Measurements from ENCODE around the gene APOL6. TPM values are rescaled to one million over a fixed set of nuclear protein-coding genes. Genes with fewer than 3 reads are reported as not detected.

The APOL6 gene
- 0.03 and 0.07 TPM in 2 replicates for total RNA-seq (2014; rRNA removed; shearing (Covaris generic))

GRCh38 chr22:35648066-35649025, at the start of gene APOL6:
Gene APOL6 (plus strand): TSS chr22:35648446. CDS start chr22:35656426, 7,980 bp downstream.
- Histone ChIP-seq H3K27me3 (ENCODE audit: control insufficient read depth, insufficient read depth, low read length) (no peaks in the 10 kb centered on the region), H3K36me3 (replicated peaks; ENCODE audit: control insufficient read depth, insufficient read depth, low read length) (no peaks in the 10 kb centered on the region), H3K4me3 (ENCODE audit: insufficient read depth, low read depth, low read length) (no peak within 1 kb of the TSS)
- DNase-seq: peak; percentile 50

GRCh38 chr22:35599364-35599763, 48.9 kb upstream of the APOL6 start:
- Histone ChIP-seq H3K27me3 (ENCODE audit: control insufficient read depth, insufficient read depth, low read length) (no peaks in the 10 kb centered on the region), H3K4me3 (ENCODE audit: insufficient read depth, low read depth, low read length) (no peak overlapping the region), H3K36me3 (replicated peaks; ENCODE audit: control insufficient read depth, insufficient read depth, low read length) (no peaks in the 10 kb centered on the region)
- no peak for DNase-seq

- H3K36me3 ChIP-seq (replicated peaks; ENCODE audit: control insufficient read depth, insufficient read depth, low read length): no peaks in the 10 kb centered on the region
- no peaks in the 10 kb centered on the region for H3K27me3 ChIP-seq (ENCODE audit: control insufficient read depth, insufficient read depth, low read length)
- no peak for DNase-seq
- H3K4me3 ChIP-seq (ENCODE audit: insufficient read depth, low read depth, low read length): no peak overlapping the region
Measured at GRCh38 chr22:35600476-35600875, 47.8 kb upstream of the APOL6 start.

GRCh38 chr22:35601013-35601580, 47.1 kb upstream of the APOL6 start:
- H3K27me3 ChIP-seq (ENCODE audit: control insufficient read depth, insufficient read depth, low read length): no peaks in the 10 kb centered on the region
- no peak overlapping the region for H3K4me3 ChIP-seq (ENCODE audit: insufficient read depth, low read depth, low read length)
- DNase-seq: no peak
- no peaks in the 10 kb centered on the region for H3K36me3 ChIP-seq (replicated peaks; ENCODE audit: control insufficient read depth, insufficient read depth, low read length)

- Histone ChIP-seq H3K4me3 (ENCODE audit: insufficient read depth, low read depth, low read length) (no peak overlapping the region), H3K27me3 (ENCODE audit: control insufficient read depth, insufficient read depth, low read length) (no peaks in the 10 kb centered on the region), H3K36me3 (replicated peaks; ENCODE audit: control insufficient read depth, insufficient read depth, low read length) (no peaks in the 10 kb centered on the region)
- no peak for DNase-seq
Measured at GRCh38 chr22:35601743-35602615, 46.3 kb upstream of the APOL6 start.

- H3K4me3 ChIP-seq (ENCODE audit: insufficient read depth, low read depth, low read length): no peak overlapping the region
- no peaks in the 10 kb centered on the region for H3K36me3 ChIP-seq (replicated peaks; ENCODE audit: control insufficient read depth, insufficient read depth, low read length)
- H3K27me3 ChIP-seq (ENCODE audit: control insufficient read depth, insufficient read depth, low read length): no peaks in the 10 kb centered on the region
- DNase-seq: no peak
Measured at GRCh38 chr22:35604621-35605368, 43.5 kb upstream of the APOL6 start.

- no peaks in the 10 kb centered on the region for H3K36me3 ChIP-seq (replicated peaks; ENCODE audit: control insufficient read depth, insufficient read depth, low read length)
- no peak for DNase-seq
- H3K4me3 ChIP-seq (ENCODE audit: insufficient read depth, low read depth, low read length): no peak overlapping the region
- no peaks in the 10 kb centered on the region for H3K27me3 ChIP-seq (ENCODE audit: control insufficient read depth, insufficient read depth, low read length)
Measured at GRCh38 chr22:35605369-35605680, 42.9 kb upstream of the APOL6 start.

GRCh38 chr22:35605851-35606481, 42.3 kb upstream of the APOL6 start:
- no peak overlapping the region for H3K4me3 ChIP-seq (ENCODE audit: insufficient read depth, low read depth, low read length)
- no peak for DNase-seq
- no peaks in the 10 kb centered on the region for H3K27me3 ChIP-seq (ENCODE audit: control insufficient read depth, insufficient read depth, low read length)
- H3K36me3 ChIP-seq (replicated peaks; ENCODE audit: control insufficient read depth, insufficient read depth, low read length): no peaks in the 10 kb centered on the region

- no peak for DNase-seq
- Histone ChIP-seq H3K4me3 (ENCODE audit: insufficient read depth, low read depth, low read length) (no peak overlapping the region), H3K27me3 (ENCODE audit: control insufficient read depth, insufficient read depth, low read length) (no peaks in the 10 kb centered on the region), H3K36me3 (replicated peaks; ENCODE audit: control insufficient read depth, insufficient read depth, low read length) (no peaks in the 10 kb centered on the region)
Measured at GRCh38 chr22:35606916-35607315, 41.3 kb upstream of the APOL6 start.

- no peak for DNase-seq
- H3K27me3 ChIP-seq (ENCODE audit: control insufficient read depth, insufficient read depth, low read length): no peaks in the 10 kb centered on the region
- H3K36me3 ChIP-seq (replicated peaks; ENCODE audit: control insufficient read depth, insufficient read depth, low read length): no peaks in the 10 kb centered on the region
- no peak overlapping the region for H3K4me3 ChIP-seq (ENCODE audit: insufficient read depth, low read depth, low read length)
Measured at GRCh38 chr22:35608088-35608487, 40.2 kb upstream of the APOL6 start.

- Histone ChIP-seq H3K36me3 (replicated peaks; ENCODE audit: control insufficient read depth, insufficient read depth, low read length) (no peaks in the 10 kb centered on the region), H3K4me3 (ENCODE audit: insufficient read depth, low read depth, low read length) (no peak overlapping the region), H3K27me3 (ENCODE audit: control insufficient read depth, insufficient read depth, low read length) (no peaks in the 10 kb centered on the region)
- DNase-seq: no peak
Measured at GRCh38 chr22:35609261-35609660, 39.0 kb upstream of the APOL6 start.

- Histone ChIP-seq H3K27me3 (ENCODE audit: control insufficient read depth, insufficient read depth, low read length) (no peaks in the 10 kb centered on the region), H3K4me3 (ENCODE audit: insufficient read depth, low read depth, low read length) (no peak overlapping the region), H3K36me3 (replicated peaks; ENCODE audit: control insufficient read depth, insufficient read depth, low read length) (no peaks in the 10 kb centered on the region)
- no peak for DNase-seq
Measured at GRCh38 chr22:35609761-35610160, 38.5 kb upstream of the APOL6 start.

GRCh38 chr22:35610741-35611140, 37.5 kb upstream of the APOL6 start:
- Histone ChIP-seq H3K36me3 (replicated peaks; ENCODE audit: control insufficient read depth, insufficient read depth, low read length) (no peaks in the 10 kb centered on the region), H3K4me3 (ENCODE audit: insufficient read depth, low read depth, low read length) (no peak overlapping the region), H3K27me3 (ENCODE audit: control insufficient read depth, insufficient read depth, low read length) (no peaks in the 10 kb centered on the region)
- no peak for DNase-seq

All from H7 (cell line).